Measurements from ENCODE around the gene DPM2.

DPM2 gene

DNA sequence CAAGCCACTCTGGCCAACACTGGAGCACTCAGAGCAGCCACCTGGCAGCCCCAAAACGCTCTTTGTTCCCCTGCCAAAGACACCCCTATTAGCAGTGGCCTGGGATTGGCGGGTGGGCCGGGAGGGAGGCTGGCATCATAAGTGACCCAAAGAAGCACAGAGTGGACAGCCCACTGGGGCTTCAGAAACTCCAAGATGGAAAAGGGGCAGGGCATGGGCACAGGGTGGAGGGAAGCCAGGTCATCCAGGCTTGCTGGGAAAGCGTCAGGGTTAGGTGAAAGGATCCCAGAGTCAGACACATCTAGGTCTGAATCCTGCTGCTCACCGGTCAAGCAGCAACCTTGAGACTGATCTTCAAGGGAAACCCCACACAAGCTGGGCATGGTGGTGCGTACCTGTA is 28.3 kb upstream of the DPM2 start:
- Histone ChIP-seq H3K9me3 (ENCODE audit: insufficient read depth, low read length, severe bottlenecking) (no peaks in the 10 kb centered on the region), H4K20me1 (ENCODE audit: insufficient read depth, low read length) (peaks cover 56% of the 10 kb centered on the region), H3K4me1 (ENCODE audit: insufficient read depth, low read length) (no peaks in the 10 kb centered on the region), H3K4me2 (ENCODE audit: insufficient read depth, low read length) (no peak overlapping the region), H3K27ac (ENCODE audit: low read length) (no peak overlapping the region), H3K79me2 (ENCODE audit: insufficient read depth, low read length) (no peaks in the 10 kb centered on the region; the same call in 1 of the 2 replicates), H3K4me3 (ENCODE audit: low read depth in 1 of 2, low read length in 2 of 2) (no peak overlapping the region), H3K27me3 (ENCODE audit: insufficient read depth, low read length, poor library complexity) (no peaks in the 10 kb centered on the region), H2AFZ (ENCODE audit: low read depth, low read length) (no peak overlapping the region), H3K9ac (ENCODE audit: low read depth, low read length) (no peak overlapping the region), H3K36me3 (ENCODE audit: insufficient read depth, low read length) (no peaks in the 10 kb centered on the region)
- no peak for DNase-seq
- TF ChIP-seq EZH2 (IDR thresholded peaks at IDR 0.05; ENCODE audit: borderline replicate concordance, low read depth, low read length, severe bottlenecking), result no peak
- TF ChIP-seq, protein P1, sequence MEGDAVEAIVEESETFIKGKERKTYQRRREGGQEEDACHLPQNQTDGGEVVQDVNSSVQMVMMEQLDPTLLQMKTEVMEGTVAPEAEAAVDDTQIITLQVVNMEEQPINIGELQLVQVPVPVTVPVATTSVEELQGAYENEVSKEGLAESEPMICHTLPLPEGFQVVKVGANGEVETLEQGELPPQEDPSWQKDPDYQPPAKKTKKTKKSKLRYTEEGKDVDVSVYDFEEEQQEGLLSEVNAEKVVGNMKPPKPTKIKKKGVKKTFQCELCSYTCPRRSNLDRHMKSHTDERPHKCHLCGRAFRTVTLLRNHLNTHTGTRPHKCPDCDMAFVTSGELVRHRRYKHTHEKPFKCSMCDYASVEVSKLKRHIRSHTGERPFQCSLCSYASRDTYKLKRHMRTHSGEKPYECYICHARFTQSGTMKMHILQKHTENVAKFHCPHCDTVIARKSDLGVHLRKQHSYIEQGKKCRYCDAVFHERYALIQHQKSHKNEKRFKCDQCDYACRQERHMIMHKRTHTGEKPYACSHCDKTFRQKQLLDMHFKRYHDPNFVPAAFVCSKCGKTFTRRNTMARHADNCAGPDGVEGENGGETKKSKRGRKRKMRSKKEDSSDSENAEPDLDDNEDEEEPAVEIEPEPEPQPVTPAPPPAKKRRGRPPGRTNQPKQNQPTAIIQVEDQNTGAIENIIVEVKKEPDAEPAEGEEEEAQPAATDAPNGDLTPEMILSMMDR (IDR thresholded peaks at IDR 0.05; ENCODE audit: borderline replicate concordance, extremely low read depth, low read length, poor library complexity, severe bottlenecking), result no peak
- ATAC-seq (ENCODE audit: insufficient read depth, low read depth), result no peak

DNA sequence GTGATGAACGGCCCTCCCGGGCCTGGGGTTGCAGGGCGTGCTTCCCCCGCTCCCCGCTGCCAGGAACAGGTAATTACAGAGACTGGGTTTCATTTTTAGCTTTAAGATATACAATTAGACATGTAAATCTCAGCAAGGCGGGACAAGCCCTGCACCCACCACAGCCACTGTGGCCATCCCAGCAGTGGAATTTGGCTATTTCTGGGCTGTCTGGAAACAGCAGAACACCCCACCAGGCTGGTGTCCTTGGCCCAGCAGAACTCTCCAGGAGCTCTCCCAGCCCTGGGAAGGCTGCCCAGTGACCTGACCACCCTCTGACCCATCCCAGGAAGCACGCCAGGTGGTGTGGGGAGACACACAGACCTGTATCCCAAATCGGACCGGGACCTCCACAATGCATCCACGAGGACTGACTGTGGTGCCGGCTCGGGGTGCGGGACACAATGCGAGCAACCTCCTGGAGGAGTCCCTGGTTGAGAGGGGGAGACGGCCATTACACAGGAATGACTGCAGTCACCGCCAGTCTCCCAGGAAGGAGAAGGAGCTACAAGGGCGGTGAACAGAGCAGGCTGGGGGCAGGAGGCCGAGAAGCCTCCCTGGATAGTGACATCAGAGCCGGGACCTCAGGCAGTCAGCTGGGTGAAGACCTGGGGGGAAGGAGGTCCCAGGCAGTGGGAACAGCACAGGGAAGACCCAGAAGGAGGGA is 25.9 kb upstream of the DPM2 start:
- no peak overlapping the region for H3K9ac ChIP-seq (ENCODE audit: low read depth, low read length)
- no peaks in the 10 kb centered on the region for H3K36me3 ChIP-seq (ENCODE audit: insufficient read depth, low read length)
- H2AFZ ChIP-seq (ENCODE audit: low read depth, low read length), result no peak overlapping the region
- no peaks in the 10 kb centered on the region for H3K4me1 ChIP-seq (ENCODE audit: insufficient read depth, low read length)
- no peaks in the 10 kb centered on the region for H3K27me3 ChIP-seq (ENCODE audit: insufficient read depth, low read length, poor library complexity)
- H3K9me3 ChIP-seq (ENCODE audit: insufficient read depth, low read length, severe bottlenecking), result no peaks in the 10 kb centered on the region
- peaks cover 46% of the 10 kb centered on the region for H4K20me1 ChIP-seq (ENCODE audit: insufficient read depth, low read length)
- H3K4me3 ChIP-seq (ENCODE audit: low read depth in 1 of 2, low read length in 2 of 2), result no peak overlapping the region
- H3K27ac ChIP-seq (ENCODE audit: low read length), result no peak overlapping the region
- H3K4me2 ChIP-seq (ENCODE audit: insufficient read depth, low read length), result no peak overlapping the region
- ATAC-seq (ENCODE audit: insufficient read depth, low read depth) (no peak), DNase-seq (no peak)
- no peak for TF ChIP-seq EZH2 (IDR thresholded peaks at IDR 0.05; ENCODE audit: borderline replicate concordance, low read depth, low read length, severe bottlenecking)
- TF ChIP-seq, protein P1 (IDR thresholded peaks at IDR 0.05; ENCODE audit: borderline replicate concordance, extremely low read depth, low read length, poor library complexity, severe bottlenecking), result no peak
- no peaks in the 10 kb centered on the region; the same call in 1 of the 2 replicates for H3K79me2 ChIP-seq (ENCODE audit: insufficient read depth, low read length)

DNA sequence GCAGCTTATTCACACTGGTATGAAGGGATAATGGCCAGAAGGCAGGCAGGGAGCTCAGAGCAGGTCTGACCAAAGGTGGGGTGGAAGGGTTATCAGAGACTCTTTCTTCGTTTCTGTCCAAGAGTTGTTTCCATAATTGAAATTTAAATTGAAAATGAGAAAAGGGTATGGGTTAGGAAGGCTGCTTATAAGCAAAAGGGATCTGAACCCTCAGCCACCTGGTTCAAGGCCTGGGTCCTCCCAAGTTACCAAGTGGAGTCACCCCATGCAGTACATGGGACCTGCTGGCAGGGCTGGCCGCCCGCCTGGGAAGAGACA is 25.3 kb upstream of the DPM2 start:
- no peak overlapping the region for H2AFZ ChIP-seq (ENCODE audit: low read depth, low read length)
- no peak for ATAC-seq (ENCODE audit: insufficient read depth, low read depth)
- no peaks in the 10 kb centered on the region for H3K4me1 ChIP-seq (ENCODE audit: insufficient read depth, low read length)
- no peak overlapping the region for H3K27ac ChIP-seq (ENCODE audit: low read length)
- no peaks in the 10 kb centered on the region for H3K36me3 ChIP-seq (ENCODE audit: insufficient read depth, low read length)
- no peaks in the 10 kb centered on the region; the same call in 1 of the 2 replicates for H3K79me2 ChIP-seq (ENCODE audit: insufficient read depth, low read length)
- no peak for DNase-seq
- H3K9ac ChIP-seq (ENCODE audit: low read depth, low read length), result no peak overlapping the region
- H3K27me3 ChIP-seq (ENCODE audit: insufficient read depth, low read length, poor library complexity), result no peaks in the 10 kb centered on the region
- TF ChIP-seq, protein P1 (IDR thresholded peaks at IDR 0.05; ENCODE audit: borderline replicate concordance, extremely low read depth, low read length, poor library complexity, severe bottlenecking), result no peak
- no peak for TF ChIP-seq EZH2 (IDR thresholded peaks at IDR 0.05; ENCODE audit: borderline replicate concordance, low read depth, low read length, severe bottlenecking)
- no peak overlapping the region for H3K4me3 ChIP-seq (ENCODE audit: low read depth in 1 of 2, low read length in 2 of 2)
- no peak overlapping the region for H3K4me2 ChIP-seq (ENCODE audit: insufficient read depth, low read length)
- H4K20me1 ChIP-seq (ENCODE audit: insufficient read depth, low read length), result peaks cover 41% of the 10 kb centered on the region
- no peaks in the 10 kb centered on the region for H3K9me3 ChIP-seq (ENCODE audit: insufficient read depth, low read length, severe bottlenecking)

All from DND-41 (cell line).